Skeletal muscle tissue (tissue), 4 donors: ENCODE results near the gene SETD1A. TPM values are rescaled to one million over a fixed set of nuclear protein-coding genes. Genes with fewer than 3 reads are reported as not detected.

ENCODE experiments used
- H3K27ac ChIP-seq: one replicate; pipeline ENCODE4 v1.7.0; 2013; ENCODE audit warnings: mild to moderate bottlenecking, low read depth, low read length, inconsistent platforms
- H3K27me3 ChIP-seq, 3 donors: one replicate each; pipeline ENCODE4 v1.7.0; 2013; ENCODE audit warnings: low read length in 3 of 3; ENCODE audit not compliant: control insufficient read depth in 3 of 3, insufficient read depth in 3 of 3
- H3K36me3 ChIP-seq, 3 donors: one replicate each; pipeline ENCODE4 v1.7.0; 2013; ENCODE audit warnings: low read length in 3 of 3; ENCODE audit not compliant: control insufficient read depth in 3 of 3, insufficient read depth in 3 of 3
- H3K4me1 ChIP-seq, 3 donors: one replicate each; pipeline ENCODE4 v1.7.0; 2013; ENCODE audit warnings: low read length in 3 of 3, mild to moderate bottlenecking in 3 of 3; ENCODE audit not compliant: control insufficient read depth in 3 of 3, insufficient read depth in 3 of 3
- H3K4me3 ChIP-seq, 3 donors: one replicate each; pipeline ENCODE4 v1.7.0; 2013; ENCODE audit warnings: low read length in 3 of 3
- H3K9ac ChIP-seq, 3 donors: one replicate each; pipeline ENCODE4 v1.7.0; 2013; ENCODE audit warnings: low read length in 3 of 3, mild to moderate bottlenecking in 3 of 3, moderate library complexity in 2 of 3, low read depth in 1 of 3
- H3K9me3 ChIP-seq, 3 donors: one replicate each; pipeline ENCODE4 v1.7.0; 2013; ENCODE audit warnings: low read length in 3 of 3; ENCODE audit not compliant: control insufficient read depth in 3 of 3
- total RNA-seq: library from RNA; depleted of rRNA; stranded (reverse); fragments of >200 nt; gene quantifications from one replicate; pipeline ENCODE4 v1.2.3, GENCODE V29; 2014
- donor health status: Osteomylitis.

SETD1A gene
- total RNA-seq, 1 donor from 2014 or later: 3.7 TPM

DNA sequence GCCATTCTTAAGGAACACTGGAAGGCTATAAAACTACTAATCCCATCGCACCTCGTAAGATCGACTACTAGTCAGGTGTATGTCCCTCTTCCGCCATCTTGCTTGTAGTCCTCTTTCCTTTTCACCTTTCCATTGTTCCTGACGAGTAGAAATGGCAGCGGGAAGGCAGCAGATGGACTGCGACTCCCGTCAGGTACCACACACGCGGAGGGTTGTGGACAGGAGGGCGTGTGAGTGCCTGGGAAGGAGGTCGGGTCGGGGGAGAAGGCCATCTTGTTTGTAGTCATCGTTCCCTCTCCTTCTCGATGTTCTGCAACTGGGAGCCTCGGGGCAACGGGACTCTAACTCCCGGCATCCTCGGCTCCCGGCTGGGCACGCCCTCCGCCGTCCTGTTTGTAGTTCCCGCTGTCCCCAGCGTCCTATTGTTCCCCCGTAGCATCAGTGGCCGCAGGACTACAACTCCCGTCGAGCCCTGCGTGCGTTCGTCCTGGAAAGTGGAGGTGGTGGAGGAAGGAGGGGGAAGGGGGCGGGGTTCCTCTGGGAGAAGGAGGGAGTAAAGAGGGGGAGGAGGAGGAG lies 34.5 kb upstream of the SETD1A start:
- Histone ChIP-seq H3K9ac (peak overlapping the region; percentile 62 to 80 (median 69)), H3K4me3 (peak overlapping the region; percentile 71 to 95 (median 82)), H3K36me3 (peaks cover 0 to 3% (median 2%) of the 10 kb centered on the region in 3 donors), H3K4me1 (peaks cover 10 to 17% (median 11%) of the 10 kb centered on the region in 3 donors), H3K9me3 (no peaks in the 10 kb centered on the region), H3K27me3 (no peaks in the 10 kb centered on the region), H3K27ac (peak overlapping the region; percentile 89)

DNA sequence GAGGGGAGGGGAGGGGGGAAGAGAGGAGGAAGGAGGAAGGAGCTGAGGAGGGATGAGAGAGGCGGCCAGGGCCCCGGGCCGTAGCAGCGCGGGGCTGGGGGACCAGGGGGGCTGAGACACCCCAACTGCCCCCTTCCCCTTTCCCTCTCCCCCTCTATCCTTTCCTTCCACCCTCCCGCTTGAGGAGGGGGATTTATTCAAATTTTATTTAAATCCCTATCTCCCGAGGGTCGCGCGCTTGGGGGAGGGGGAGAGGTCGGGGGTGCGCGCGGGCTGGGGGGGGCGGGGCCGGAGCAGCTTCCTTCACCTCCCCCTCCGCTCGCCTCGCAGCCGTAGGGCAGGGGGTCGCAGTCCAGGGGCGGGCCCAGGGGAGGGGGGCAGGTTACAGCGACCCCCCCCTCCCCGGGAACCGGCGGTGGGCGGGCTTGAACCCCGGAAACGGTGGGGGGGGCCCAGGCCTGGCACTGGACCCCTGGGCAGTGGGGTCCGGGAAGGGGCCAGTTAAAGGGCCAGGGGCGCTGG lies 33.9 kb upstream of the SETD1A start, which contains the start of gene FBXL19:
Gene FBXL19 (plus strand): TSS at position 19 of the 522 bp plus-strand sequence. CDS start 2,183 bp downstream, outside the sequence.
- Histone ChIP-seq H3K27ac (peak within 1 kb of the TSS; percentile 89), H3K9me3 (no peaks in the 10 kb centered on the region), H3K36me3 (peaks cover 0 to 3% (median 2%) of the 10 kb centered on the region in 3 donors), H3K4me1 (peaks cover 10 to 17% (median 11%) of the 10 kb centered on the region in 3 donors), H3K4me3 (peak within 1 kb of the TSS; percentile 71 to 95 (median 82)), H3K27me3 (no peaks in the 10 kb centered on the region), H3K9ac (peak within 1 kb of the TSS; percentile 69 to 80 (median 70))

DNA sequence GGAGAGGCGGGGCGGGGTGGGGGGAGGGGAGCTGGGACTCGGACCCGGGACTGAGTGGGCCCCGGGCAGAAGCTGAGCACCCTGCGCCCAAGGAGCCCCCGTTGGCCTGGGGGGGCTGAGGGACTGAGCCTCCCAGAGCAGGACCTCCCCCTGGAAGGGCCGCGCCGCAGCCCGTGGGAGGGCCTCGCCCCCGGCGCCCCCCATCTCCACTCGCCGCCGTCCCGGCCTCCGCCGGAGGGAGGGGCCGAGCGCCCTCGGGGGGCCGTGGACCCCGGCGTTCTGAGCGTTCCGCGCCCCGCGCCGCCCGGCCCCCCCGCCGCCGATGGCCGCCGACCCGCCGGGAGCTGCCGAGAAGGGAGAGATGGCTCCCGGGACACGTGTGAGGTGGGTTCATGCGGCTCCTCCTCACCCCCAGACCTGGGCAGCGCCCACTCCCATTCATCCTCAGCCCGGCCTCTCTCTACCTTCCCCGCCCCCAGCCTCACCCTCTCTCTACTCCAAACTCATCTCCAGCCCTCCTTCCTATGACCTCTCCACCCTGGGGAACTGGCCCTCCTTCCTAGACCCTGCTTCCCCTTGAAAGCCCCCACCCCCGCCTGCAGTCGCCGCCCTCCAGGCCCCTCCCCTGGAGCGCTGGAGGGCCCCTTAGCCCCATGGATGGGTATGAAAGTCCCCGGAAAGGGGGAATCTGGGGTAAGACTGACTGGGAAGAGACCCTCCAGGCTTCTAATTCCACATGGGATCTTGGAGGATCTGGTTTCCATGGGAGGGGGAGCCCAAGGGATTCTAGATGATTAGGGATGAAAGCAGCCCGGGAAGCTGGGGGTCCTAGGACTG lies 33.3 kb upstream of the SETD1A start:
- Histone ChIP-seq H3K4me1 (peaks cover 10 to 17% (median 11%) of the 10 kb centered on the region in 3 donors), H3K9ac (peak overlapping the region in 1 of 3 donors; percentile 68), H3K4me3 (peak overlapping the region; percentile 46 to 64 (median 51)), H3K27ac (no peak overlapping the region), H3K36me3 (peaks cover 0 to 3% (median 2%) of the 10 kb centered on the region in 3 donors), H3K9me3 (no peaks in the 10 kb centered on the region), H3K27me3 (no peaks in the 10 kb centered on the region)

DNA sequence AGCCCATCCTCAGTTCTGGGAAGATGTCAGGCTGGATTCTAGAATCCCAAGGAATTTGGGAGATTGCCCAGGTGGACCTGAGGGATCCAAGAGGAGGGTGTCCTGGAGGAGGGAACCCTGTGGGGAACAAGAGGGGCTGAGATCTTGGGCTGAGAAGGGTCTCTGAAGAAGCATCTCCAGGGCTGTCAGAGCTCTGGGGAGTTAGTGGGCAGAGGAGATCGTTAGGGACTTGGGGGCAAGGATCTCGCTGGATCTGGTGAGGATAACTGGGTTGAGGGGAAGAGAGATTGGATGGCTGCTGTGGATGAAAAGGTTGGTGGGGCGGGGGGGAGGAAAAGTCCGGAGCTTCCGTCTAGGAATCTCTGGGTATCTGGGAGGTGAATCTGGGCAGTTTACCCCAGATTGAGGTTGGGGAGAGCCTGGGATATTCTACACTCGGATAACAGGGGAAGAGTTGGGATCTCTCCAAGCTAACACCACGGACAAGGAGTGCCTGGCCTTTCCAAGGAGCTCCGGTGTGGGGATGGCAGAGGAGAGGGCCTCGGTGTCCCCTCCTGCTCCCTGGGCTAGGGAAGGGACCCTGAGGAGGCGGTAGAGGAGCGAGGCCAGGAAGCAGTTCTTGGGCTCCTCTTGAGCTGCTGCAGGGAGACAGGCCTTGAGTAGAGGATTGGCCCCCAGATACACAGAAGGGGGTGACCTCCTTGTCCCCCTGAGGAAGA lies 32.5 kb upstream of the SETD1A start:
- no peaks in the 10 kb centered on the region for H3K27me3 ChIP-seq
- H3K27ac ChIP-seq: no peak overlapping the region
- H3K9ac ChIP-seq: peak overlapping the region in 2 of 3 donors; percentile 27 to 68
- peaks cover 0 to 3% (median 2%) of the 10 kb centered on the region in 3 donors for H3K36me3 ChIP-seq
- no peaks in the 10 kb centered on the region for H3K9me3 ChIP-seq
- no peak overlapping the region for H3K4me3 ChIP-seq
- H3K4me1 ChIP-seq: peaks cover 10 to 17% (median 11%) of the 10 kb centered on the region in 3 donors

DNA sequence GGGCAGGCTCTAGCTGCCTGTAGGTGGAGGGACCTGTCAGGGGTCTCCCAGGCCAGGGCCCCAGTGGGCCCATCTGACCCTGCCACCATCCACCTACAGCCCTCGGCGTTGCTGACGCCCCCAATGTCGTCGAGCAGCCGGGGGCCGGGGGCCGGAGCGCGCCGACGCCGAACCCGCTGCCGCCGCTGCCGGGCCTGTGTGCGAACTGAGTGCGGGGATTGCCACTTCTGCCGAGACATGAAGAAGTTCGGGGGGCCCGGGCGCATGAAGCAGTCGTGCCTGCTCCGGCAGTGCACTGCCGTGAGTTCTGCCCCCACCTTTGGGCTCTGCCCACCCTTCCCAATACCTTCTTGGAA lies 31.9 kb upstream of the SETD1A start:
- Histone ChIP-seq H3K9me3 (no peaks in the 10 kb centered on the region), H3K4me3 (no peak overlapping the region), H3K36me3 (peaks cover 0 to 6% (median 2%) of the 10 kb centered on the region in 3 donors), H3K4me1 (peaks cover 10 to 17% (median 11%) of the 10 kb centered on the region in 3 donors), H3K27ac (no peak overlapping the region), H3K27me3 (no peaks in the 10 kb centered on the region), H3K9ac (no peak overlapping the region)

DNA sequence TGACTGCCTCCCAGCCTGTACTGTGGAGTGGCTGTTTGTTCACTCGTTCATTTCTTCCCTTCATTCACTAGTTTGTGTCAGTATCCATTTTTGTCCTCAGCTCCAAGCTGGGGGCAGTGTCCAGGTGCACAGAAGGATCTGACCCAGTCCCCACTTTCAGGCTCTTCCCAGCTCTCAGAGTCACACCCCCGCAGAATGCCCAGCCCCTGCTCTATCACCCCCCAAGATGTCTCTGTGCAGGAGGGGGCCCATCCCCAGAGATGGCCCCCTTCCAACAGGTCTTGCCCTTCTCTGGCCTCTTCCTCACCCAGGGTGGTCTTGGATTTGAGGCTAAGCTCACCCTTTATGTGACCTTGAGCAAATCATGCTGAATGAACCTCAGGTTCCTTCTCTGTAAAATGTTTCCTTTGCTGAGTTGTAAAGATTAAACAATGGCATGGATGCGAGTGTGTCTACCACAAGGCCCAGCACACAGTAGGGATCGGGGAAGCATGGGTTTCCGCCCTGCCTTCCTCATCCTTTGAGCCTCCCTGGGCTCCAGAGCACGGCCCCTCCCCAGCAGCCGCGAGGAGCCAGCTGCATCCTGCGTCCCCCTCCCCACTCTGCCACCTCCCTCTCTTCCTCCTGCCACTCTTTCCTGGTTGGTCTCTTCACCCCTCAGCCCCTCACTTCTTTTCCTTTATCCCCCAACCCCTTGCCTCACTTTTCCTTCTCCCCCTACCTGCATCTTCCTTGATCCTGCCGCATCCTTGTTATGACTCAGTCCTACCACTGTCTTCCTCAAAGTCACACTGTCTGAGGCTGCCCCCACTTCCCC lies 31.4 kb upstream of the SETD1A start:
- H3K9ac ChIP-seq: no peak overlapping the region
- H3K9me3 ChIP-seq: no peaks in the 10 kb centered on the region
- H3K4me1 ChIP-seq: peaks cover 10 to 17% (median 11%) of the 10 kb centered on the region in 3 donors
- H3K36me3 ChIP-seq: peaks cover 2 to 12% (median 2%) of the 10 kb centered on the region in 3 donors
- no peak overlapping the region for H3K27ac ChIP-seq
- H3K27me3 ChIP-seq: no peaks in the 10 kb centered on the region
- H3K4me3 ChIP-seq: no peak overlapping the region

DNA sequence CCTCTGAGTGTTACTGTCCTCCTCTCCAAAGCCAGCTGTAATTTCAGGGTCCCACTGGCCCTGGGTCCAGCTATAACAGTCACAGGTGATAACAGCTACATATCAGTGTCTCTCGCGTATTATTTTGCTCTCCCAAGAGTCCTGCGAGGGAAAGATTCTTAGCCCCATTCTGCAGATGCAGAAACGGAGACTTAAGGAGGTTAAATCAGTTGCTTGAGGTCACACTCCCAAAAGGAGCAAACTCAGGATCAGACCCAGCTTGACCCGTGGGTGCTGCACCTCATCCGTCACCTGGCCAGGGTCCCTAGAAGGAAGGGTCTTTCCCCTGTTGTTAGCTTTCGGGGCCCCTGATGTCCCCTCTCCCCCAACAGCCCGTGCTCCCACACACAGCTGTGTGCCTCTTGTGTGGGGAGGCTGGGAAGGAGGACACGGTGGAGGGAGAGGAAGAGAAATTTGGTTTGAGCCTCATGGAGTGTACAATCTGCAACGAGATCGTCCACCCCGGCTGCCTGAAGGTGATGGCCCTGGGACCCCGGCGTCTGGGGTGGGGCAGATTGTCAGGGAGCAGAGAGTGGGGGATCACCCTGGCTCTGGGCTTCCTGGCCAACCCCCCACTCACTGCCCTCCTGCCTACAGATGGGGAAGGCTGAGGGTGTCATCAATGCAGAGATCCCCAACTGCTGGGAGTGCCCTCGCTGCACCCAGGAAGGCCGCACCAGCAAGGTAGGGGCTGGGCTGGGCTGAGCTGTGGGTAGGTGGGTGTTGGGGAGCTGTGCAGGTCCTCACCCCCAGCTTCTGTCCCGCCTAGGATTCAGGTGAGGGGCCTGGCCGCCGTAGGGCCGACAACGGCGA lies 30.4 kb upstream of the SETD1A start:
- no peak overlapping the region for H3K4me3 ChIP-seq
- peaks cover 4 to 18% (median 6%) of the 10 kb centered on the region in 3 donors for H3K36me3 ChIP-seq
- H3K4me1 ChIP-seq: peaks cover under 1 to 7% (median 3%) of the 10 kb centered on the region in 3 donors
- H3K9ac ChIP-seq: no peak overlapping the region
- H3K27ac ChIP-seq: no peak overlapping the region
- H3K9me3 ChIP-seq: no peaks in the 10 kb centered on the region
- no peaks in the 10 kb centered on the region for H3K27me3 ChIP-seq

DNA sequence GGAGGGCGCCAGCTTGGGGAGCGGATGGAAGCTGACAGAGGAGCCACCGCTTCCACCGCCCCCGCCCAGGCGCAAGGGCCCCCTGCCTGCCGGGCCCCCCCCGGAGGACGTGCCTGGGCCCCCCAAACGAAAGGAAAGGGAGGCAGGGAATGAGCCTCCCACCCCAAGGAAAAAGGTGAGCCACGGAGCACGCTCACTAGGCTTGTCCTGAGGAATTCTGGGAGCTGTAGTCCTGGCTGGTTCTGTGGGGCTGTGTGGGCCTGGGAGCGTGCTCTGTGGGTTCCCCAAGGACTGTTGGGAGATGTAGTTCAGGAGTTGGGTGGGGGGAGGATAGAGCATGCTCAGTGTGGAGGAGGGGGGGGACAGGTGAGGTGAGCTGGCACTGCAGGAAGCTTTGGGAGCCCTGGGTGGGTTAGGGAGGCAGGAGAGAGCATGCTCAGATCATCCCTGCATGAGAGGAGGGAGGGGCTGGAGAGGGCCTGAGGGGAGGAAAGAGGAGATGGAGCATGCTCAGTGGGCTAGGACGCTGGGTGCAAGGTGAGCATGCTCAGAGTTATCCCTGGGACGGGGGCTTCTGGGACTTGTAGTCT lies 29.7 kb upstream of the SETD1A start:
- no peak overlapping the region for H3K4me3 ChIP-seq
- no peaks in the 10 kb centered on the region for H3K9me3 ChIP-seq
- H3K9ac ChIP-seq: no peak overlapping the region
- peaks cover 8 to 21% (median 10%) of the 10 kb centered on the region in 3 donors for H3K36me3 ChIP-seq
- no peaks in the 10 kb centered on the region for H3K27me3 ChIP-seq
- no peak overlapping the region for H3K27ac ChIP-seq
- peaks cover 0 to 7% (median 3%) of the 10 kb centered on the region in 3 donors for H3K4me1 ChIP-seq
